DND-41 (cell line): ENCODE results near the gene SIDT2.

Experiments
- ATAC-seq: fragments of 200-7000 bp; cut with Tn5 transposase; 3 replicates; pipeline ENCODE4 v1.9.1; 2021; ENCODE audit warnings: low read depth; ENCODE audit not compliant: insufficient read depth
- DNase-seq: peaks from one replicate; pipeline ENCODE4 v3.0.0-alpha.2; 2020
- H2AFZ ChIP-seq: 2 replicates; pipeline ENCODE4 v1.6.0; 2012; ENCODE audit warnings: low read depth, low read length
- H3K27ac ChIP-seq: 2 replicates; pipeline ENCODE4 v1.5.1; 2012; ENCODE audit warnings: low read length, inconsistent platforms
- H3K27me3 ChIP-seq: fragments of 200-600 bp; sonication (generic); 2 replicates; pipeline ENCODE4 v1.6.0; 2012; ENCODE audit warnings: low read length, mild to moderate bottlenecking, inconsistent platforms; ENCODE audit not compliant: insufficient read depth, poor library complexity
- H3K36me3 ChIP-seq: 2 replicates; pipeline ENCODE4 v1.5.1; 2012; ENCODE audit warnings: low read length, inconsistent platforms; ENCODE audit not compliant: insufficient read depth
- H3K4me1 ChIP-seq: 2 replicates; pipeline ENCODE4 v1.5.1; 2012; ENCODE audit warnings: mild to moderate bottlenecking, low read length; ENCODE audit not compliant: insufficient read depth
- H3K4me2 ChIP-seq: 2 replicates; pipeline ENCODE4 v1.6.0; 2012; ENCODE audit warnings: mild to moderate bottlenecking, moderate library complexity, low read length, inconsistent platforms; ENCODE audit not compliant: insufficient read depth
- H3K4me3 ChIP-seq, 2 experiments: fragments of 200-600 bp in 1 of 2; shearing (Covaris generic) in 1 of 2; 2 replicates each; pipeline ENCODE4 v1.5.1; 2012 to 2016; ENCODE audit warnings: inconsistent platforms in 2 of 2, low read length in 2 of 2, mild to moderate bottlenecking in 2 of 2, low read depth in 1 of 2, moderate library complexity in 1 of 2
- H3K79me2 ChIP-seq: 2 replicates; pipeline ENCODE4 v1.6.0; 2012; ENCODE audit warnings: low read length, inconsistent platforms; ENCODE audit not compliant: insufficient read depth
- H3K9ac ChIP-seq: 2 replicates; pipeline ENCODE4 v1.6.0; 2012; ENCODE audit warnings: low read depth, mild to moderate bottlenecking, inconsistent platforms, low read length, moderate library complexity
- H3K9me3 ChIP-seq: 2 replicates; pipeline ENCODE4 v1.5.1; 2012; ENCODE audit warnings: low read length, moderate library complexity, mild to moderate bottlenecking, inconsistent platforms; ENCODE audit not compliant: insufficient read depth, severe bottlenecking
- H4K20me1 ChIP-seq: 2 replicates; pipeline ENCODE4 v1.6.0; 2012; ENCODE audit warnings: low read length; ENCODE audit not compliant: insufficient read depth
- CTCF ChIP-seq: IDR thresholded peaks from 2 replicates; pipeline ENCODE4 v1.5.1; 2012; ENCODE audit warnings: borderline replicate concordance, low read length, moderate library complexity, mild to moderate bottlenecking; ENCODE audit not compliant: poor library complexity, severe bottlenecking; ENCODE audit errors: extremely low read depth
- EZH2 ChIP-seq: IDR thresholded peaks from 3 replicates; pipeline ENCODE4 v1.6.1; 2012; ENCODE audit warnings: borderline replicate concordance, low read depth, mild to moderate bottlenecking, moderate library complexity, low read length, inconsistent platforms; ENCODE audit not compliant: severe bottlenecking

The SIDT2 gene

GRCh38 chr11:117229411-117229810 is 50.9 kb downstream of the SIDT2 start:
- DNase-seq = no peak
- Histone ChIP-seq H3K4me3 (peak overlapping the region in 1 of 2 experiments; percentile 91; a peak in 1 of 4 replicates), H3K4me1 (peaks cover 43% of the 10 kb centered on the region), H4K20me1 (peaks cover 19% of the 10 kb centered on the region), H3K36me3 (peaks cover 53% of the 10 kb centered on the region), H3K4me2 (peak overlapping the region; percentile 83), H3K27me3 (no peaks in the 10 kb centered on the region), H3K27ac (peak overlapping the region; percentile 84), H3K79me2 (peaks cover 53% of the 10 kb centered on the region), H3K9me3 (no peaks in the 10 kb centered on the region), H3K9ac (peak overlapping the region; percentile 71), H2AFZ (no peak overlapping the region)
- TF ChIP-seq CTCF = no peak
- no peak for TF ChIP-seq EZH2
- ATAC-seq = no peak

GRCh38 chr11:117229931-117230285 is 51.4 kb downstream of the SIDT2 start:
- peaks cover 44% of the 10 kb centered on the region for H3K4me1 ChIP-seq
- no peaks in the 10 kb centered on the region for H3K27me3 ChIP-seq
- H3K36me3 ChIP-seq = peaks cover 48% of the 10 kb centered on the region
- peak overlapping the region in 1 of 2 experiments; percentile 91; a peak in 2 of 4 replicates for H3K4me3 ChIP-seq
- peak overlapping the region; percentile 83 for H3K4me2 ChIP-seq
- peak overlapping the region; percentile 84 for H3K27ac ChIP-seq
- peaks cover 53% of the 10 kb centered on the region for H3K79me2 ChIP-seq
- peaks cover 19% of the 10 kb centered on the region for H4K20me1 ChIP-seq
- TF ChIP-seq CTCF (no peak), EZH2 (no peak)
- DNase-seq (no peak), ATAC-seq (no peak)
- H2AFZ ChIP-seq = no peak overlapping the region
- H3K9me3 ChIP-seq = no peaks in the 10 kb centered on the region
- peak overlapping the region; percentile 71 for H3K9ac ChIP-seq

- Histone ChIP-seq H3K27ac (peak overlapping the region; percentile 84), H3K4me3 (peak overlapping the region; percentile 81 to 91; a peak in 3 of 4 replicates), H3K9ac (peak overlapping the region; percentile 71), H3K27me3 (no peaks in the 10 kb centered on the region), H3K79me2 (peaks cover 53% of the 10 kb centered on the region), H3K36me3 (peaks cover 45% of the 10 kb centered on the region), H3K4me2 (peak overlapping the region; percentile 83), H2AFZ (no peak overlapping the region), H3K4me1 (peaks cover 44% of the 10 kb centered on the region), H3K9me3 (no peaks in the 10 kb centered on the region), H4K20me1 (peaks cover 19% of the 10 kb centered on the region)
- ATAC-seq = peak; percentile 52
- DNase-seq = peak; percentile 56
- TF ChIP-seq EZH2 = no peak
- TF ChIP-seq CTCF = no peak
Observed at GRCh38 chr11:117230286-117230961, 51.9 kb downstream of the SIDT2 start.
